Neuronal stem cell (in vitro differentiated cells): ENCODE measurements around the gene WNT9B.

Experiments
- DNase-seq: peaks from one replicate; pipeline ENCODE4 v3.0.0-alpha.2; 2013; ENCODE audit warnings: low spot score
- H2AFZ ChIP-seq: one replicate; pipeline ENCODE4 v1.6.1; 2013; ENCODE audit warnings: mild to moderate bottlenecking, low read length, inconsistent platforms
- H2AK5ac ChIP-seq: 2 replicates; pipeline ENCODE4 v1.6.1; 2013; ENCODE audit warnings: low read depth, mild to moderate bottlenecking, inconsistent platforms, low read length, moderate library complexity, mixed read lengths
- H2BK120ac ChIP-seq: 2 replicates; pipeline ENCODE4 v1.6.1; 2013; ENCODE audit warnings: low read depth, mild to moderate bottlenecking, inconsistent platforms, low read length, moderate library complexity, mixed read lengths
- H2BK12ac ChIP-seq: one replicate; pipeline ENCODE4 v1.6.1; 2013; ENCODE audit warnings: low read length, inconsistent platforms
- H2BK15ac ChIP-seq: 2 replicates; pipeline ENCODE4 v1.6.1; 2013; ENCODE audit warnings: mild to moderate bottlenecking, low read length, inconsistent platforms, mixed read lengths
- H2BK5ac ChIP-seq: one replicate; pipeline ENCODE4 v1.6.1; 2013; ENCODE audit warnings: inconsistent platforms, mild to moderate bottlenecking, low read length, moderate library complexity
- H3K14ac ChIP-seq: one replicate; pipeline ENCODE4 v1.6.1; 2013; ENCODE audit warnings: low read length, inconsistent platforms
- H3K18ac ChIP-seq: 2 replicates; pipeline ENCODE4 v1.6.1; 2013; ENCODE audit warnings: low read length, inconsistent platforms
- H3K23ac ChIP-seq: 2 replicates; pipeline ENCODE4 v1.6.1; 2013; ENCODE audit warnings: low read depth, mild to moderate bottlenecking, mixed read lengths, low read length, inconsistent platforms; ENCODE audit not compliant: poor library complexity
- H3K27ac ChIP-seq: replicated peaks from 3 replicates; pipeline ENCODE4 v1.5.1; 2013; ENCODE audit warnings: low read length, inconsistent platforms
- H3K27me3 ChIP-seq, 3 experiments: 2 replicates each; pipeline ENCODE4 v1.6.1; 2013; ENCODE audit warnings: low read length in 3 of 3, mild to moderate bottlenecking in 2 of 3, inconsistent platforms in 1 of 3, low read depth in 1 of 3, mixed read lengths in 1 of 3, moderate library complexity in 1 of 3; ENCODE audit not compliant: control insufficient read depth in 3 of 3, insufficient read depth in 3 of 3
- H3K36me3 ChIP-seq, 2 donors: replicated peaks in 1 of 2; 2 replicates each; pipeline ENCODE4 v1.6.1; 2013; ENCODE audit warnings: low read length in 2 of 2; ENCODE audit not compliant: control insufficient read depth in 2 of 2, insufficient read depth in 2 of 2
- H3K4ac ChIP-seq: 2 replicates; pipeline ENCODE4 v1.6.1; 2013; ENCODE audit warnings: inconsistent platforms, mild to moderate bottlenecking, low read length, moderate library complexity
- H3K4me1 ChIP-seq, 2 donors: 1 replicate in 1 of 2; 2 replicates in 1 of 2; pipeline ENCODE4 v1.6.1; 2013; ENCODE audit warnings: low read length in 2 of 2, low read depth in 1 of 2; ENCODE audit not compliant: control insufficient read depth in 2 of 2, insufficient read depth in 1 of 2
- H3K4me2 ChIP-seq: one replicate; pipeline ENCODE4 v1.6.1; 2013; ENCODE audit warnings: mild to moderate bottlenecking, low read length, inconsistent platforms; ENCODE audit not compliant: insufficient read depth, poor library complexity, severe bottlenecking
- H3K4me3 ChIP-seq, 2 donors: 2 replicates each; pipeline ENCODE4 v1.5.1; 2013; ENCODE audit warnings: low read length in 2 of 2, mild to moderate bottlenecking in 2 of 2, inconsistent platforms in 1 of 2, moderate library complexity in 1 of 2
- H3K79me1 ChIP-seq: one replicate; pipeline ENCODE4 v1.6.1; 2013; ENCODE audit warnings: low read depth, mild to moderate bottlenecking, inconsistent platforms, low read length, moderate library complexity
- H3K9ac ChIP-seq: one replicate; pipeline ENCODE4 v1.6.1; 2013; ENCODE audit warnings: mild to moderate bottlenecking, low read depth, low read length, inconsistent platforms; ENCODE audit not compliant: poor library complexity
- H3K9me3 ChIP-seq, 2 donors: replicated peaks in 1 of 2; 2 replicates each; pipeline versions ENCODE3 to v1.6.1; 2013; ENCODE audit warnings: low read length in 2 of 2, mild to moderate bottlenecking in 2 of 2, inconsistent platforms in 1 of 2, low read depth in 1 of 2, mixed read lengths in 1 of 2, moderate library complexity in 1 of 2; ENCODE audit not compliant: control insufficient read depth in 2 of 2, insufficient read depth in 1 of 2
- H4K8ac ChIP-seq: one replicate; pipeline ENCODE4 v1.6.1; 2013; ENCODE audit warnings: low read depth, mild to moderate bottlenecking, inconsistent platforms, low read length, moderate library complexity
- H4K91ac ChIP-seq: one replicate; pipeline ENCODE4 v1.6.1; 2013; ENCODE audit warnings: low read length, low read depth, mild to moderate bottlenecking, inconsistent platforms; ENCODE audit not compliant: poor library complexity
- WGBS, 2 donors: extraction: QIAGEN DNeasy Blood & Tissue Kit; methylation state at CpG; one replicate each; pipeline ENCODE4 v1.1.7; 2013; ENCODE audit warnings: missing lambda C conversion rate in 2 of 2, mixed read lengths in 1 of 2; ENCODE audit not compliant: insufficient read length in 2 of 2, insufficient replicate concordance in 1 of 2; ENCODE audit errors: extremely low coverage in 2 of 2; 5-methylcytosine and 5-hydroxymethylcytosine counted together

WNT9B gene

GRCh38 chr17:46916211-46916610 lies 64.8 kb downstream of the WNT9B start:
- Histone ChIP-seq H3K4me1 (peaks cover 0 to 7% of the 10 kb centered on the region in 2 donors), H2BK15ac (no peak overlapping the region), H3K14ac (no peak overlapping the region), H2BK120ac (no peak overlapping the region), H3K79me1 (no peaks in the 10 kb centered on the region), H3K4me3 (no peak overlapping the region), H4K91ac (no peak overlapping the region), H3K4me2 (no peak overlapping the region), H3K18ac (no peak overlapping the region), H3K9ac (no peak overlapping the region), H2AFZ (no peak overlapping the region), H2BK12ac (no peak overlapping the region), H3K9me3 (peaks cover 0 to 2% of the 10 kb centered on the region in 2 donors), H3K36me3 (no peaks in the 10 kb centered on the region), H4K8ac (no peak overlapping the region), H3K23ac (no peak overlapping the region), H3K4ac (no peak overlapping the region), H3K27me3 (peaks cover 0 to 5% (median 3%) of the 10 kb centered on the region in 3 experiments), H3K27ac (no peak overlapping the region), H2AK5ac (no peak overlapping the region), H2BK5ac (no peak overlapping the region)
- WGBS, 2 donors, result no CpG with 5 or more reads among the region's 2 CpGs
- no peak for DNase-seq

DNA sequence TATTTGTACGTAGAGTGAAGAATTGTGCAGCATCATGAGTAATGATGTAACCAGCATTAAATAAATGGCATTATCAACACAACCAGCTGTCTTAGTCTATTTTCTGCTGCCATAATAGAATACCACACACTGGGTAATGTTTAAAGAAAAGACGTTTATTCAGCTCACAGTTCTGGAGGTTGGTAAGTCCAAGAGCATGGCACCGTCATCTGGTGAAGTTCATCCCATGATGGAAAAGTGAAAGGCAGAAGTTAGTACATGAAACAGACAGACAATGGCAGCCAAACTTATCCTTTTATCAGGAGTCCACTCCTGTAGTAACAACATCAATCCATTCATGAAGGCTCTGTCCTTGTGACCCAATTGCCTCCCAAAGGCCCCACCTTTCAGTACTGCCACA lies 65.2 kb downstream of the WNT9B start:
- Histone ChIP-seq H3K23ac (no peak overlapping the region), H3K18ac (no peak overlapping the region), H3K79me1 (no peaks in the 10 kb centered on the region), H4K91ac (no peak overlapping the region), H2BK5ac (no peak overlapping the region), H3K14ac (no peak overlapping the region), H2AK5ac (no peak overlapping the region), H3K27me3 (peaks cover 0 to 5% (median 2%) of the 10 kb centered on the region in 3 experiments), H3K4ac (no peak overlapping the region), H3K4me2 (no peak overlapping the region), H2BK120ac (no peak overlapping the region), H2BK12ac (no peak overlapping the region), H3K9me3 (peaks cover 0 to 2% of the 10 kb centered on the region in 2 donors), H3K4me3 (no peak overlapping the region), H3K4me1 (peaks cover 0 to 7% of the 10 kb centered on the region in 2 donors), H3K9ac (no peak overlapping the region), H4K8ac (no peak overlapping the region), H2BK15ac (no peak overlapping the region), H3K27ac (no peak overlapping the region), H3K36me3 (no peaks in the 10 kb centered on the region), H2AFZ (no peak overlapping the region)
- WGBS, 2 donors, result no CpG with 5 or more reads among the region's 3 CpGs
- DNase-seq, result no peak

GRCh38 chr17:46917041-46917440 lies 65.7 kb downstream of the WNT9B start:
- Histone ChIP-seq H4K91ac (no peak overlapping the region), H3K27me3 (peaks cover 0 to 3% (median 2%) of the 10 kb centered on the region in 3 experiments), H3K4me2 (no peak overlapping the region), H3K36me3 (no peaks in the 10 kb centered on the region), H3K9me3 (peaks cover 0 to 2% of the 10 kb centered on the region in 2 donors), H2AK5ac (no peak overlapping the region), H2AFZ (no peak overlapping the region), H3K14ac (no peak overlapping the region), H3K18ac (no peak overlapping the region), H3K23ac (no peak overlapping the region), H2BK12ac (no peak overlapping the region), H3K27ac (no peak overlapping the region), H2BK5ac (no peak overlapping the region), H2BK15ac (no peak overlapping the region), H3K4me1 (peaks cover 0 to 5% of the 10 kb centered on the region in 2 donors), H2BK120ac (no peak overlapping the region), H4K8ac (no peak overlapping the region), H3K4me3 (no peak overlapping the region), H3K4ac (no peak overlapping the region), H3K79me1 (no peaks in the 10 kb centered on the region), H3K9ac (no peak overlapping the region)
- no peak for DNase-seq

GRCh38 chr17:46917516-46917915 lies 66.1 kb downstream of the WNT9B start:
- whole genome bisulfite sequencing, 2 donors, result no CpG with 5 or more reads among the region's 4 CpGs
- no peak for DNase-seq
- no peak overlapping the region for H3K4me2 ChIP-seq

More at GRCh38 chr17:46917516-46917915, 66.1 kb downstream of the WNT9B start:
- Histone ChIP-seq H3K9ac (no peak overlapping the region), H3K4me3 (no peak overlapping the region), H2BK120ac (no peak overlapping the region), H3K23ac (no peak overlapping the region), H2BK5ac (no peak overlapping the region), H2BK15ac (no peak overlapping the region), H3K79me1 (no peaks in the 10 kb centered on the region), H3K4me1 (peaks cover 0 to 2% of the 10 kb centered on the region in 2 donors), H3K4ac (no peak overlapping the region), H3K9me3 (peaks cover 0 to 2% of the 10 kb centered on the region in 2 donors), H2AK5ac (no peak overlapping the region), H3K18ac (no peak overlapping the region), H2AFZ (no peak overlapping the region), H3K14ac (no peak overlapping the region), H4K91ac (no peak overlapping the region), H3K27me3 (peaks cover 0 to 3% (median 2%) of the 10 kb centered on the region in 3 experiments), H2BK12ac (no peak overlapping the region), H3K27ac (no peak overlapping the region), H4K8ac (no peak overlapping the region), H3K36me3 (no peaks in the 10 kb centered on the region)
